HTR-8/SVneo (cell line): ENCODE data around the gene KANK2.

Source experiments
- DNase-seq: peaks from one replicate; pipeline ENCODE4 v3.0.0; 2011; ENCODE audit warnings: low spot score, mixed read lengths; ENCODE audit not compliant: insufficient read length
- FAIRE-seq: peaks from 2 replicates; lab custom pipeline; 2011; peaks lifted over from hg19 to GRCh38; lab: Jason Lieb, UNC

Gene KANK2

GRCh38 chr19:11226716-11227166 lies 29.4 kb upstream of the KANK2 start:
- FAIRE-seq (peak; percentile 4), DNase-seq (no peak)

- DNase-seq (no peak), FAIRE-seq (no peak)
Observed at GRCh38 chr19:11225815-11226214, 28.5 kb upstream of the KANK2 start.

GRCh38 chr19:11225172-11225571 lies 27.8 kb upstream of the KANK2 start:
- DNase-seq (no peak), FAIRE-seq (no peak)

- no peak for DNase-seq
- no peak for FAIRE-seq
Observed at GRCh38 chr19:11224429-11224828, 27.1 kb upstream of the KANK2 start.

- DNase-seq, result no peak
- no peak for FAIRE-seq
Observed at GRCh38 chr19:11223200-11223599, 25.9 kb upstream of the KANK2 start.

- no peak for FAIRE-seq
- no peak for DNase-seq
Observed at GRCh38 chr19:11221082-11221598, 23.8 kb upstream of the KANK2 start.

- FAIRE-seq (no peak), DNase-seq (no peak)
Observed at GRCh38 chr19:11214387-11214786, 17.0 kb upstream of the KANK2 start.

GRCh38 chr19:11210656-11210928 lies 13.2 kb upstream of the KANK2 start:
- FAIRE-seq, result peak; percentile 93

GRCh38 chr19:11209839-11210655 lies 12.7 kb upstream of the KANK2 start:
- FAIRE-seq (no peak), DNase-seq (no peak)

More at GRCh38 chr19:11210656-11210928, 13.2 kb upstream of the KANK2 start:
- no peak for DNase-seq

GRCh38 chr19:11208561-11209471 lies 11.5 kb upstream of the KANK2 start:
- FAIRE-seq, result no peak
- no peak for DNase-seq

GRCh38 chr19:11205939-11206570 lies 8.7 kb upstream of the KANK2 start:
- DNase-seq (no peak), FAIRE-seq (no peak)

- no peak for DNase-seq
- FAIRE-seq, result peak; percentile 40
Observed at GRCh38 chr19:11204943-11205349, 7.6 kb upstream of the KANK2 start.

GRCh38 chr19:11204076-11204602 lies 6.8 kb upstream of the KANK2 start:
- no peak for FAIRE-seq
- no peak for DNase-seq

GRCh38 chr19:11203194-11204075 lies 6.1 kb upstream of the KANK2 start:
- DNase-seq (peak; percentile 91), FAIRE-seq (peak; percentile 94)

GRCh38 chr19:11202488-11203193 lies 5.3 kb upstream of the KANK2 start:
- FAIRE-seq (peak; percentile 69), DNase-seq (no peak)

- no peak for FAIRE-seq
- no peak for DNase-seq
Observed at GRCh38 chr19:11201791-11202190, 4.4 kb upstream of the KANK2 start.

GRCh38 chr19:11200931-11201330 lies 3.6 kb upstream of the KANK2 start:
- FAIRE-seq (no peak), DNase-seq (no peak)

GRCh38 chr19:11200015-11200574 lies 2.8 kb upstream of the KANK2 start:
- no peak for DNase-seq
- no peak for FAIRE-seq
